Esophagus muscularis mucosa (tissue), 3 donors: Measurements from ENCODE around the gene ADCY6.

Experiments
- POLR2A ChIP-seq: fragments of 450-650 bp; IDR thresholded peaks from one replicate; pipeline ENCODE4 v1.6.1; 2017; ENCODE audit warnings: antibody characterized with exemption, moderate library complexity, mild to moderate bottlenecking, low read depth
- POLR2AphosphoS5 ChIP-seq, 2 donors: sonication (generic); formaldehyde crosslinking; IDR thresholded peaks; one replicate each; pipeline ENCODE4 v1.6.1; 2017; ENCODE audit warnings: antibody characterized with exemption in 2 of 2
- TF ChIP-seq, protein P1 (sequence below), 3 experiments: fragments of 200-600 bp in 2 of 3; fragments of 450-650 bp in 1 of 3; sonication (generic) in 2 of 3; IDR thresholded peaks; one replicate each; pipeline ENCODE4 v1.5.1; 2017 to 2019; ENCODE audit warnings: antibody characterized with exemption in 3 of 3, mild to moderate bottlenecking in 2 of 3, moderate library complexity in 1 of 3

GRCh38 chr12:48767521-48767920, 21.4 kb downstream of the ADCY6 start:
- TF ChIP-seq, protein P1, sequence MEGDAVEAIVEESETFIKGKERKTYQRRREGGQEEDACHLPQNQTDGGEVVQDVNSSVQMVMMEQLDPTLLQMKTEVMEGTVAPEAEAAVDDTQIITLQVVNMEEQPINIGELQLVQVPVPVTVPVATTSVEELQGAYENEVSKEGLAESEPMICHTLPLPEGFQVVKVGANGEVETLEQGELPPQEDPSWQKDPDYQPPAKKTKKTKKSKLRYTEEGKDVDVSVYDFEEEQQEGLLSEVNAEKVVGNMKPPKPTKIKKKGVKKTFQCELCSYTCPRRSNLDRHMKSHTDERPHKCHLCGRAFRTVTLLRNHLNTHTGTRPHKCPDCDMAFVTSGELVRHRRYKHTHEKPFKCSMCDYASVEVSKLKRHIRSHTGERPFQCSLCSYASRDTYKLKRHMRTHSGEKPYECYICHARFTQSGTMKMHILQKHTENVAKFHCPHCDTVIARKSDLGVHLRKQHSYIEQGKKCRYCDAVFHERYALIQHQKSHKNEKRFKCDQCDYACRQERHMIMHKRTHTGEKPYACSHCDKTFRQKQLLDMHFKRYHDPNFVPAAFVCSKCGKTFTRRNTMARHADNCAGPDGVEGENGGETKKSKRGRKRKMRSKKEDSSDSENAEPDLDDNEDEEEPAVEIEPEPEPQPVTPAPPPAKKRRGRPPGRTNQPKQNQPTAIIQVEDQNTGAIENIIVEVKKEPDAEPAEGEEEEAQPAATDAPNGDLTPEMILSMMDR (IDR thresholded peaks at IDR 0.05), result no peak
- no peak for TF ChIP-seq POLR2A
- TF ChIP-seq POLR2AphosphoS5 (IDR thresholded peaks at IDR 0.05), result no peak
